Hematopoietic multipotent progenitor cell treated with erythropoietin and hydrocortisone succinate and interleukin-3 and kit ligand, for 4 days (in vitro differentiated cells): ENCODE measurements around the gene DPF3.
A peak's percentile ranks its signal among the peaks of the same experiment; 100 is the strongest.

Experiments
- DNase-seq: peaks from one replicate; pipeline ENCODE4 v3.0.0-alpha.2; 2015

Gene DPF3

GRCh38 chr14:72833174-72833573 lies 60.7 kb downstream of the DPF3 start:
- no peak for DNase-seq

GRCh38 chr14:72830786-72831594 lies 62.9 kb downstream of the DPF3 start:
- DNase-seq, result no peak

DNA sequence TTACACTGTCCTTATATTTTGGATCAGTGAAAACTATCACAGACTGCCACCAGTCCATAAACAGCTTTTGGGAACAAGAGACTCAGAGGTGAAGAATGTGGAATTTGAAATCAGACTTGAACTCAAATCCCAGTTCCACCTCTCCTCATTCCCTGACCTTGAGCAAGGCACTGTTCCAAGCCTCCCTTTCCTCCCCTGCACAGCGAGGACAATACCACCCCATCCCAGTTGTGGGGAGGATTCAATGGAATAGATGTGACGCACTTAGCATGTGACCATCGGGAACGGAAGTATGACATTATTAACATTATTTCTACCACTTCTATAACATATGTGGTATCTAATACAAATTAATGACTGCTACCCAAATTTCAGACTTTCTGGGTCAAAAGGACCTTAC lies 63.5 kb downstream of the DPF3 start:
- no peak for DNase-seq

DNA sequence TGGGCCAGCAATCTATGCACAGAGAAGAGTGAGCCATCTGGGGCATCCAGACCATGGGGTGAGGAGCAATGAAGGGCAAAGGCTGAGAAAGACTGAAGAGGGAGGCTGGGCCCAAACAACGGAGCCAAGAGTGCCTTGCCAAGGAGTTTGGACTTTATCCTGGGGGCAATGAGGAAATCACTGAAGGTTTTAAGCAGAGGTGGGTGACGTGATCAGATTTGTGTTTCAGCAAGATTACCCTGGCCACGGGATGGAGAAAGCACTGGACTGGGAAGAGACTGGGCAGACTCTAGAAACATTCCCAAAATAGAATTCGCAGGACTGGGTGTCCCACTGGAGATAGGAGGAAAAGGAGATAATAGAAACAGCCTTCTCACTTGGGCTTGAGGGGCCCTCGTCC lies 65.3 kb downstream of the DPF3 start:
- DNase-seq, result no peak

DNA sequence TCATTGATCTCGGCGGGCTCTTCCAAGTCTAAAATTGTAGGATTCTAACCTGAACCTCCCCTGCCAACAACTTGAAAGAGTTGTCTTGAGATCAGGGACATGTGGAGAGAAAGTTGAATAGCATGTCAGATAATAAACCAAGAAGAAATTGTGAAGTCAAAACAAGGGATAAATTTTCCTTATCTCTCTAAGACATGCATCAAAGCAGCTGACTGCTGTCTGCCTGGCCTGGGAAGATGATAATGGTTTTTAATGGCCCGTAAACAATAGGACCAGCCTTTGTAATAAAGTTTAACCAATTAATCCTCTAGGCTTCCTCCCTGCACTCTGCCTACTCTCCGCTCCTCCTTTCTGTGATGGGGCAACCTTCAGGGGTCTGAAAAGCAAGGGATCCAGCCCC lies 67.9 kb downstream of the DPF3 start:
- DNase-seq, result peak; percentile 80

- DNase-seq, result no peak
Measured at GRCh38 chr14:72825486-72825885, 68.4 kb downstream of the DPF3 start.

- peak; percentile 5 for DNase-seq
Measured at GRCh38 chr14:72824051-72824450, 69.8 kb downstream of the DPF3 start.

- DNase-seq, result peak; percentile 66
Measured at GRCh38 chr14:72822946-72823611, 70.8 kb downstream of the DPF3 start.

GRCh38 chr14:72818998-72819397 lies 74.9 kb downstream of the DPF3 start:
- no peak for DNase-seq

GRCh38 chr14:72816287-72816686 lies 77.6 kb downstream of the DPF3 start:
- no peak for DNase-seq

- DNase-seq, result no peak
Measured at GRCh38 chr14:72815430-72815829, 78.5 kb downstream of the DPF3 start.

DNA sequence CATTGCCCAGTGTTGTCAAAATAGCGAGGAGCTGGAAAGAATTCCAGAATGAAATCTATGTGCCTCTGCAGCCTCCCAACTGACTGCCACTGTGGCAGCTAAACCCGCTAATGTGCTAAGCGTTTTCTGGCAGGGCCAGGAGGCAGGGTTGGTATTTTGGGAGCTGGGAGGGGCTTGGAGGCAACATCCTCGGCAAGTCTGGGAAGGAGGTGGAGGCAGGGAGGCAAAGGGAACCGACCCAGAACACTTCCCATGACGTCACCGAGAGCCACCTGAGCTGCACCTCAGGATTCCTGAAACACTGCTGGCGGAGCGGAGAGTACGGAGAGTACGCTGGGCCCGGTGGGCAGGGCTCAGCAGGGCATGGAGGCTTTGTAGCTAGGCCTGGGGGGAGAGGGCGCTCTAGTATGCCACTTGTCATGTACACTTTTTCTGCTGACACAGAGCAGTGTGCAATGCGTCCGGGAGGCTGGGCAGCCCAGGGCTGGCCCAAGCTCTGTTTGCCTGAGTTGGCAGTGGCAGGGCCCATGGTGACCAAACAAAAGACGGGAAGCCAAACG lies 81.5 kb downstream of the DPF3 start:
- DNase-seq, result no peak

GRCh38 chr14:72810201-72810600 lies 83.7 kb downstream of the DPF3 start:
- DNase-seq, result no peak

- no peak for DNase-seq
Measured at GRCh38 chr14:72809063-72809462, 84.8 kb downstream of the DPF3 start.

- no peak for DNase-seq
Measured at GRCh38 chr14:72808564-72808963, 85.3 kb downstream of the DPF3 start.

GRCh38 chr14:72802588-72802946 lies 91.3 kb downstream of the DPF3 start:
- no peak for DNase-seq

DNA sequence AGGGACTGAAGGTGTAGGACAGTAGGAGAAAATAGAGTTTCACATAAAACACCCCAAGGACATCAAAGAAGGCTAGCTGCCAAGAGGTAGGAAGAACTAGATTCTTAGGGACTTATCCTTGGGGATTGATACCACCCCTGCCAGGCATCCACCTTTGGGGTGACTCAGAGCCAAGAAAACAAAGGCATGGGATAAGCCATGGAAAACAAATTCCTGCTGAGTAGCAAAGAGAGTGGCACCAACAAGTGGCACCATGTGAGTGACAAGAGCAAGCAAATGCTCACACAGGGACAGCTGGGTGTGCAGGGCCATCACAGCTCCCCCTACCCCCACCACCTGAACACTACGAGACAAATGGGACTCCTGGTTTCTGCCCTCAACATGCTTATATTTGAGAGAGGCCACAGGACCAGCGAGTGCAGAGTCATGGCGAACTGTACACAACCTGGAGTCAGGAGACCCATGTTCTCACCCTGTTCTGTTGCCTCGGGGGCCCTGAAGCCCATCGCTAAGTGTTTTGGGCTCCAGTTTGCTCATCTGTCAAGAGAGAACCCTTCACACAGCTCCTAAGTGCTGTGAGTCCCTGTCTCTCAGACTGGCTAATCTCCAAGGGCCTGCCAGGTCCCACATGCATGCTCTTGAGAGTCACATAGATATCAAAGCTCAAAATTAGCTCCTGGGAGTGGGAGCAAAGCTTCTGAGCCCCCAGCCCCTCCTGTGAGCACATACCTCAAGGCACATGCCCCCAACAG lies 91.9 kb downstream of the DPF3 start:
- no peak for DNase-seq

GRCh38 chr14:72801381-72801812 lies 92.5 kb downstream of the DPF3 start:
- no peak for DNase-seq

DNA sequence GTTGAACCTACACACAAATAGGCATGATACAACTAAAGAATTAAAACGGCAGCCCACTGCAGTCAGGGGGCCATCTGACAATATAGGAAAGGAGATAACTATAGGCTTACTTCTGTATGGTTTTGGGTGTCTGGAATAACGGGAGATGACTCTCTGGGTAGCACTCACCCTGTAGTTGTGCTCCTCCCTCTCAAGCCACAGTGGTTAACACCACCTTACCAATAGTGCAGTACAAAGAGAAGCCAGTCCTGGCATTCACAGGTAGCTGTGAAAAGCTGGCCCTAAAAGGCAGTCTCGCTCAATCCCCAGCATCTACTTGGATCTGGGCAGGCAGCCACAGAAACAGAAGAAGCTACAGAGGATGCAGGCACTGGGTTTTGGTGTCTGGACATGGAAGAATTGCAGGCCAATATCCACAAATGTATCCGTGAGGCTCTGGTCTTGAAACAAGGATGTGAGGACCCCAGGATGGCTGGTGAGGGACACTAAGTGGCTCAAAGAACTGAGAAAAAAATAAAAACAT lies 93.0 kb downstream of the DPF3 start:
- DNase-seq, result no peak

GRCh38 chr14:72800296-72800695 lies 93.6 kb downstream of the DPF3 start:
- DNase-seq, result no peak

DNA sequence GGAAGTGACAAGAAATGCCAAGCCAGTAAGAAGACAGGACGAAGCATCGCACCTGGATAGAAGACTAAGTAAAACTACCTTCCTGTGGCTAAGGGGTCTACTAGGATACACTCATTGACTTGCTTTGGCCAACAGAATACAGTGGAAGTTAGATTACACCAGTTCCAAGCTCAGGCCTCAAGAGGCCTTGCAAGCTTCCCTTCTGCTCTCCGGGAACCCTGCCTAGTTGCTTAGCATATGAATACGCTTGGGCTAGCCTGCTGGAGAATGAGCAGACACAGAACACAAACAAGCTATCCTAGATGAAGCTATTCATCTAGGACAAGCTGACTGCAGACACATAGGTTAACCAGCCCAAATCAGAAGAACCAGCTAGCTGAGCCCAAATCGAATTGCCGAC lies 97.0 kb downstream of the DPF3 start:
- no peak for DNase-seq

- DNase-seq, result no peak
Measured at GRCh38 chr14:72793156-72793939, 100.6 kb downstream of the DPF3 start.
